GF-D8 (cell line): ENCODE results near the gene C13orf46.

ENCODE experiments used
- DNase-seq: peaks from one replicate; lab custom pipeline; 2025; lab: John Stamatoyannopoulos, UW

The C13orf46 gene

DNA sequence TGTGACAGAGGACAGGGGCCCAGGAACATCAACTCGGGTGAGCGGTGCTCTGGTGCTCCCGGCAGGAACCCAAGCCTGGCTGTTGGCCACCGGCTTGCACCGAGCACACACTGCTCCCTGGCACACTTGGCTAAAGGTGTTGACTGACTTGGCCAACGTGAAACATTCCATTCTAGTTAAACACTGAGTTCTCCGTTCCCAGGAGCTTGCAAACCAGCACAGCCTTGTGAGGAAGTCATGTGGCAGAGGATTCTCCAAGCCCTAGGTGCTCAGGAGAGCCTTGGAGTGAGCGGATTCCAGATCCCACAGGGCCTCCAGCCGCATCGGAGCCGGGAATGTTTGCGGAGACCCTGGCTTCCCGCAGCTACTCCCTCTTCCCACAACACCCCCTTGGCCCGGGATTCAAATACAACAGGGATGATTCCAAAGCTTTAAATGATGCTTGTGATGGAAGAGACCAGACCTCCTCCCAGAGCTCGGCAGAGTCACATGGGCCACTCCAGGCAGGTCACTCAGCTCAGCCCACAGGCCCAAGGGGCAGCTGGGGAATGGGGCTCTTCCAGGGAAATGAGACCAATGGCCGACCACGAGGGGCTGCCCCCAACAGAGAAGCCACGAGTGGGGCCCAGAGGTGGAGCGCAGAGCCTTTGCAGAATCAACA is 2.9 kb downstream of the C13orf46 start:
- no peak for DNase-seq

- DNase-seq, result no peak
Observed at GRCh38 chr13:113969973-113970611, 3.8 kb downstream of the C13orf46 start.

- no peak for DNase-seq
Observed at GRCh38 chr13:113969311-113969972, 4.4 kb downstream of the C13orf46 start.

DNA sequence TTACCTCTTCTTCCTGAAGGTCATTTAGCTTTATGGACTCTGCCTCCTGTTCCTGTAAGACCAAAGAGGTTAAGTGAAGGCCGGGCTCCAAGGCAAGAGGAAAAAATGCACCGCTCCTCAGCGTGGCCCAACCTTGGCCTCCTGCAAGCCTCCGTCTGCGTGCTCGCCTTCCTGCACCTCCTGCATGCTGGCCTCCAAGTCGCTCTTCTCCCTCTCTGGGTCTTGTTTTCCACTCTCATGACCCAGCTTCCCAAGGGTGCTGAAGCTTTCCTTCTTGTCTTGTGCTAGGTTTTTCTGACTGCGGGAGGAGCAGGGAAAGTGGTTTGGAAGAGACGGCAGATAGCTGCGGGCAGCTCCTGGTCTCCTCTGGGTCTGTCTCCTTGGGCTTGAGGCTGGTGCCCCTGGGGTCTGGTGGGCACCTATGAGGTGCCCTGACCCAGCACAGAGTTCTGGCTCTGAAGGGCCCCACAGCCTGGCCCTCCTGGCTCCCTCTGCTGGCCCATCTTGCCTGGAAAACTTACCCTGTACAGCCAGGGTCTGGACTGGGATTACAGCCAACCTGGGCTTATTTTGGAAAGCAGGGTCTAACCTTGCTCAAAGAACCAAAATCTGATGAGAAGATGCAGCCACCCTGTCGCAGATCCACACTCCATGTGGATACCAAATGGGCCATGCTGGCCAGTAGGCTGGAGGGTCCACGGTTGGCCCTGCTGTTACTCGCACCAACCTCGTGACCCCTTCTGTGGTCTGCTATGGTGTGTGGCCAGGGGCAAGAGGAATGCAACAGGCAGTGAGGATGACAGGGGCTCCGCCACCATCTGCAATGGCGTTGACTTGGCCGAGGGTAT is 5.2 kb downstream of the C13orf46 start:
- no peak for DNase-seq

GRCh38 chr13:113967729-113968462 is 6.0 kb downstream of the C13orf46 start:
- DNase-seq, result no peak

DNA sequence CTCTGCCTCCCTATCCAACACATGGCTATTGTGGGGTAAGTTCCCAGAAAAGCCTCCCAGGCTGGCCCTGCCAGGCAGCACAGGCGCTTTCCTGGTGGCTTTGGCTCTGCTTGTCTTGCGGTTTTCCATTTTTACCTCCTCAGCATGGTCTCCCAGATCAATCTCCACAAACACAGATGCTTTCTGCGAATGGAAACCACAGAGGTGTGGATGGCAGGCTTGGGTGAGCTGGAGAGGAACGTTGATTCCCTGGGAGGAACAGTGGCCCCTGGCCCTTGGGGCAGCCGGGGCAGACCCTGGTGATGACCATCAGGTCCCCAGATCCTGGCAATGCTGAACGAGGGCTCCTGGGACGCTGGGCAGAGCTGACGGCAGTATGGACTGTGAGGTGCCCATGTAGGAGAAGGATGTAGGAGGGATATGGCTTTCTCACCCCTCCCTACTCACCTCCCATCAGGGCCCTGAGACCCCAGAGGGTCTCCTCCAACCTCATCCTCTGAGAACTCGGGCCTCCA is 6.6 kb downstream of the C13orf46 start:
- DNase-seq, result no peak

GRCh38 chr13:113965968-113966884 is 7.7 kb downstream of the C13orf46 start:
- DNase-seq, result no peak

DNA sequence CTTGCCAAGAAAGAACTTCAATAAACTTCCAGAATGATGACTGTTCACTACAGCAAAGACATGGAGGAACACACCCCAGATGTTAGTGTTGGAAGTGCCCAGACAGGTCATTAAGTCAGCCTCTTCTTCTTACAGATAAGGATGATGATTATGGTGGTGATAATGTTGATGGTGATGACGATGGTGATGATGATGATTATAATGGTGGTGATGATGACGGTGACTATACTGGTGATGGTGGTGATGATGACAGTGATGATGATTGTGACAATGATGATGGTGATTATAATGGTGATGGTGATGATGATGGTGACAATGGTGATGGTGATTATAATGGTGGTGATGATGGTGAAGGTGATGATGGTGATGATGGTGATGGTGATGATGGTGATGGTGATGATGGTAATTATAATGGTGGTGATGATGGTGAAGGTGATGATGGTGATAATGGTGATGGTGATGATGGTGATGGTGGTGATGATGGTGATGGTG is 8.4 kb downstream of the C13orf46 start:
- no peak for DNase-seq

DNA sequence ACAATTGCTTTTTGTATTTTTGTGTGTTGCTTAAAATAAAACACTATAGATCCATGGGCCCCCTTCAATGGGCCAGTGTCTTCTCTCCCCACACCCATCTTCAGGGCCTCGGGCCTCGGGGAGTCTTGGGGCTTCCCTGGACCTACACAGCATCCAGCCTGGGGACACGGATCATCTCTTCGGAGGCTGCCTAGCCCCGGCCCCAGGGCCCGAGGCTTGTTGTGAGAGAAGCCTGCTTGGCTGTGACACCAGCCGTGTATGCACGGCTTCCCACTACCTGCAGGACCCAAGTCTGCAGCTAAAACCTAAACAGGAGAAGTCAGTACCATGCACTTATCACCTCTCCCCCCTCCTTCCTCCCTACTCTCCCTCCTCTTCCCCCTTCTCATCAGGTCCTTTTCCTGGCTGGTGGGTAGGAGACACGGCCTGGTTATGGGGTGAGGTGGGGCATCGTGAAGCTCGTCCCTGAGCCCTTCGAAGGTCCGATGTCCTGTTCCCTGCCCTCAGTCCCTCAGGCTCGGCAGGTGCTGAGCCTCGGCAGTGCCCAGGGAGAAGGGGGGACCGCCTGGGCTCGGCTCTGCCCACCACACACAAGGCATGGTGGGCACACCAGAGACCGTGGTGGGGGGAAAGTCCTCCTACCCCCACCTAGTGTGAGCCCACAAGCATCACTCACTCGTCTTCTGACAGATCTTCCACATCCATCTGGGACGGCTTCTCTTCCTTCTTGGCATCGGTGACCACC is 9.5 kb downstream of the C13orf46 start:
- DNase-seq, result no peak

DNA sequence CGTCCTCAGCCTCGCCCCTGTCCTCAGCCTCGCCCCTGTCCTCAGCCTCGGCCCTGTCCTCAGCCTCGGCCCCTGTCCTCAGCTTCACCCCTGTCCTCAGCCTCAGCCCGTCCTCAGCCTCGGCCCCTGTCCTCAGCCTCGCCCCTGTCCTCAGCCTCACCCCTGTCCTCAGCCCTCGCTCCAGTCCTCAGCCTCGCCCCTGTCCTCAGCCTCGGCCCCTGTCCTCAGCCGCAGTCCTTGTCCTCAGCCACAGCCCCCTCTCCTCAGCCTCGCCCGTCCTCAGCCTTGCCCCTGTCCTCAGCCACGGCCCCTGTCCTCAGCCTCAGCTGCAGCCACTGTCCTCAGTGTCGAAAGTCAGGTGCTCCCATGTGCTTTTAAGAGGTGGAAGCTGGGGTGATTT is 10.5 kb downstream of the C13orf46 start:
- no peak for DNase-seq

DNA sequence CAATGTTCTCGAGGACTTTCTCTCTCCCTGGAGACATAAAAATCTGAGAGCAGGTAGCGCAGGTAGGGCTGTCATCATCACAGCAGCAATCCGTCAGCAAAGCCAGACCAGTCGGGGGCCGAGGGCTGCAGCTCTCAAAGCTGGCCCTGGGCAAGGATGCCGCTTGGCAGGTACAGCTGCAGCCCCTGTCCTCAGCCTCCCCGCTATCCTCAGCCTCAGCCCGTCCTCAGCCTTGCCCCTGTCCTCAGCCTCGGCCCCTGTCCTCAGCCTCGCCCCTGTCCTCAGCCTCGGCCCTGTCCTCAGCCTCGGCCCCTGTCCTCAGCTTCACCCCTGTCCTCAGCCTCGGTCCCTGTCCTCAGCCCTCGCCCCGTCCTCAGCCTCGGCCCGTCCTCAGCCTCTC is 10.9 kb downstream of the C13orf46 start:
- DNase-seq, result no peak

DNA sequence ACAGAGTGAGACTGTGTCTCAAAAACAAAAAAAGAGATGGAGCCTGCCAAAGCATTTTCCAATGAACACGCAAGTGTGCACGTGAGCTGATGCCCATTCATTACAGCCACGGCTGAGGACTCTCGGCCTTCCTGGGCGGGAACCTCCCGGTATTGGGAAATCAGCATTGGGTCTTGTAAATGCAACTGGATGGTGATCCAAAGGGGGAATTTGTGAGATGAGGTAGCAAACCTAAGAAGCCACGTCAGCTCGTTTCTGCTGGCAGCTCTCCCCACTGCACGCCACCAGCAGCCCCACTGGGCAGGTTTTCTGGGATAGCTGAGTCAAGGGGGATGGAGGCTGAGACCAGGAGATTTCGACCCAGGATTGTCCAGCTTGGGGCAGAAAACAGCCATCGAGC is 11.5 kb downstream of the C13orf46 start:
- no peak for DNase-seq

DNA sequence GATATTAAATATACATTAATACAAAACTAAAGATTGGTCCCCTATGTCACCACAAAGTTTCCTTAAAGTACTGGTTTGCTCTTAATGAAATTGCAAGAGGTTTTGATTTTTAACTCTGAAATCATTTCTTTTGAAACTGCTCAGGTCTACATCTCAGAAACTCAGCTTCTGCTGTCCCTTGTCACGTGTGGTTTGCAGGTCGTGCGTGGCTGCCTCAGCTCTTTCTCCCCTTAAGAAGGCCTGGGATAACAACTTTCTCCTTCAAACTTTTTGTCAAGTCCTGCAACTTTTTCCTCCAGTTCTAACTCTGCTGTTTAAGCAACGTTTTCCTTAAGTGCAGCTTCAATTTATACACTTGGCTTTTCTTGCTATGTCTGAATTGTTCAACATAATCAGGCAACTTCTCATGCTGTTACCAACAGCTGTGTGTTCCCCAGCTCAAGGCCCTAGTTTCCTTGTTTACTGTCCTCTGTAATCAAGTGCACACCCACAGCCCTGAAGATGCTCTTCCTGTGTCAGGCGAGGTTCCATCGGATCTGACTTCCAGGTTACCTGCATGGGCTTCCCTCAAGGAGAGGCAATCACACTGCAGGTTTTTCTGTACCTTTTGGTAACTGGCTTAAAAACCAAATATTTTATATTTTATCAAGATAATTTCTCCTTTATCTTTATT is 13.5 kb downstream of the C13orf46 start:
- DNase-seq, result no peak

GRCh38 chr13:113959198-113959597 is 14.7 kb downstream of the C13orf46 start:
- DNase-seq, result no peak

GRCh38 chr13:113958373-113958772 is 15.5 kb downstream of the C13orf46 start:
- DNase-seq, result no peak

GRCh38 chr13:113956571-113956970 is 17.3 kb downstream of the C13orf46 start:
- no peak for DNase-seq

DNA sequence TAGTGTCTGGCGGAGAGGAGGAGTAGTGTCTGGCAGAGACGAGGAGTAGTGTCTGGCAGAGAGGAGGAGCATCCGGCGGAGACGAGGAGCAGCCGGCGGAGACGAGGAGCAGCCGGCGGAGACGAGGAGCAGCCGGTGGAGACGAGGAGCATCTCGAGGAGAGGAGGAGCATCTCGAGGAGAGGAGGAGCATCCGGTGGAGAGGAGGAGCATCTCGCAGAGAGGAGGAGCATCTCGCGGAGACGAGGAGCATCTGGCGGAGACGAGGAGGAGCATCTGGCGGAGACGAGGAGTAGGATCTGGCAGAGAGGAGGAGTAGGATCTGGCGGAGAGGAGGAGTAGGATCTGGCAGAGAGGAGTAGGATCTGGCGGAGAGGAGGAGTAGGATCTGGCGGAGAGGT is 18.2 kb downstream of the C13orf46 start:
- no peak for DNase-seq

- DNase-seq, result no peak
Observed at GRCh38 chr13:113955235-113955634, 18.6 kb downstream of the C13orf46 start.
